Endothelial cell of umbilical vein (primary cell): ENCODE results near the gene ZC3H15. TPM values are rescaled to one million over a fixed set of nuclear protein-coding genes. Genes with fewer than 3 reads are reported as not detected.

Experiments
- BruUV-seq: library from RNA; stranded (reverse); fragments of 400-500 nt; replicated peaks from 2 replicates; lab custom pipeline; 2021; lab: Mats Ljungman, UMichigan
- CTCF ChIA-PET: fragments of 300-600, 350-600 bp; sonication (Branson Sonifier 250); formaldehyde crosslinking; loops from one replicate; lab custom pipeline; 2021; ENCODE audit warnings: antibody characterized with exemption, inconsistent platforms; lab: Charles Lee
- POLR2A ChIA-PET: fragments of 300-600, 350-600 bp; sonication (Branson Sonifier 250); formaldehyde crosslinking; loops from one replicate; lab custom pipeline; 2021; ENCODE audit warnings: antibody characterized with exemption, inconsistent platforms; lab: Charles Lee
- DNase-seq: peaks from one replicate; pipeline ENCODE4 v3.0.0-alpha.2; 2011; ENCODE audit warnings: low read depth, low spot score
- FAIRE-seq: peaks from 2 replicates; lab custom pipeline; 2011; peaks lifted over from hg19 to GRCh38; lab: Jason Lieb, UNC
- H2AFZ ChIP-seq: 2 replicates; pipeline ENCODE4 v1.6.0; 2012; ENCODE audit warnings: low read depth, low read length, control low read depth, inconsistent platforms
- H3K27ac ChIP-seq: 2 replicates; pipeline ENCODE4 v1.5.1; 2011; ENCODE audit warnings: low read depth, mild to moderate bottlenecking, control low read depth, low read length, moderate library complexity; ENCODE audit not compliant: insufficient read depth
- H3K27me3 ChIP-seq, 2 experiments: 2 replicates each; pipeline versions ENCODE4 v1.6.0 to v1.6.1; 2011; ENCODE audit warnings: low read length in 2 of 2, mixed read lengths in 1 of 2; ENCODE audit not compliant: control insufficient read depth in 2 of 2, insufficient read depth in 2 of 2
- H3K36me3 ChIP-seq, 2 experiments: 2 replicates in 1 of 2; 3 replicates in 1 of 2; pipeline ENCODE4 v1.5.1; 2011; ENCODE audit warnings: low read length in 2 of 2, mild to moderate bottlenecking in 1 of 2, moderate library complexity in 1 of 2; ENCODE audit not compliant: control insufficient read depth in 2 of 2, insufficient read depth in 2 of 2; ENCODE audit errors: extremely low read depth in 1 of 2
- H3K4me1 ChIP-seq: 3 replicates; pipeline ENCODE4 v1.5.1; 2011; ENCODE audit warnings: mild to moderate bottlenecking, low read length; ENCODE audit not compliant: control insufficient read depth, insufficient read depth; ENCODE audit errors: extremely low read depth
- H3K4me2 ChIP-seq: 2 replicates; pipeline ENCODE4 v1.6.1; 2011; ENCODE audit warnings: low read length, control low read depth, mixed read lengths; ENCODE audit not compliant: insufficient read depth
- H3K4me3 ChIP-seq, 3 experiments: fragments of 200-600 bp in 1 of 3; sonication (generic), shearing (Covaris generic) in 1 of 3; replicated peaks in 1 of 3; 2 replicates each; pipeline ENCODE4 v1.5.1; 2011 to 2016; ENCODE audit warnings: control low read depth in 3 of 3, low read length in 3 of 3, mild to moderate bottlenecking in 2 of 3, inconsistent platforms in 1 of 3, low read depth in 1 of 3, moderate library complexity in 1 of 3; ENCODE audit not compliant: insufficient read depth in 1 of 3
- H3K79me2 ChIP-seq: 2 replicates; pipeline ENCODE4 v1.6.0; 2012; ENCODE audit warnings: low read length, inconsistent platforms; ENCODE audit not compliant: control insufficient read depth, insufficient read depth
- H3K9ac ChIP-seq: replicated peaks from 2 replicates; pipeline ENCODE3; 2011; ENCODE audit warnings: low read length, control low read depth; ENCODE audit not compliant: insufficient read depth; ENCODE audit errors: extremely low read depth
- H3K9me1 ChIP-seq: replicated peaks from 3 replicates; pipeline ENCODE4 v1.6.0; 2011; ENCODE audit warnings: mild to moderate bottlenecking, low read length; ENCODE audit not compliant: control insufficient read depth, insufficient read depth; ENCODE audit errors: extremely low read depth
- H3K9me3 ChIP-seq: replicated peaks from 2 replicates; pipeline ENCODE4 v1.5.1; 2012; ENCODE audit warnings: low read length, inconsistent platforms; ENCODE audit not compliant: control insufficient read depth, insufficient read depth
- H4K20me1 ChIP-seq: replicated peaks from 2 replicates; pipeline ENCODE3; 2011; ENCODE audit warnings: mild to moderate bottlenecking, low read length; ENCODE audit not compliant: control insufficient read depth, insufficient read depth; ENCODE audit errors: extremely low read depth
- FOS ChIP-seq: IDR thresholded peaks from 2 replicates; pipeline ENCODE4 v1.6.1; 2011; ENCODE audit warnings: mild to moderate bottlenecking, low read length, moderate library complexity, borderline replicate concordance; ENCODE audit not compliant: insufficient read depth
- GATA2 ChIP-seq: IDR thresholded peaks from 2 replicates; pipeline ENCODE4 v1.7.0; 2011; ENCODE audit warnings: low read depth, mild to moderate bottlenecking, moderate library complexity, mixed read lengths, low read length; ENCODE audit not compliant: insufficient read length, insufficient read depth
- JUN ChIP-seq: IDR thresholded peaks from 2 replicates; pipeline ENCODE4 v1.6.1; 2011; ENCODE audit warnings: borderline replicate concordance, low read depth; ENCODE audit not compliant: insufficient read length, insufficient read depth
- MAX ChIP-seq: IDR thresholded peaks from 2 replicates; pipeline ENCODE4 v1.6.1; 2011; ENCODE audit not compliant: insufficient read depth, insufficient read length
- MYC ChIP-seq: IDR thresholded peaks from one replicate; pipeline ENCODE4 v1.6.1; 2011; ENCODE audit warnings: mild to moderate bottlenecking, low read depth, low read length
- POLR2A ChIP-seq: IDR thresholded peaks from 2 replicates; pipeline ENCODE4 v1.6.1; 2012; ENCODE audit warnings: low read depth, mild to moderate bottlenecking, control low read depth, low read length
- POLR2AphosphoS5 ChIP-seq: IDR thresholded peaks from 2 replicates; pipeline ENCODE4 v1.6.1; 2012; ENCODE audit warnings: low read depth, mild to moderate bottlenecking, control low read depth, low read length, moderate library complexity; ENCODE audit not compliant: insufficient read depth
- dilution Hi-C: fragments of 300-500 bp; cut with MboI; formaldehyde crosslinking; loops from one replicate; pipeline ENCODE4 v1.15.0; 2019; ENCODE audit warnings: low sequenced_read_pairs; ENCODE audit not compliant: extremely low pct_ligation_motif_present
- intact Hi-C: fragments of 100-400 bp; cut with micrococcal nuclease; formaldehyde crosslinking; loops from one replicate; pipeline ENCODE4 v1.10.0; 2022
- polyA plus RNA-seq, 4 experiments: library from polyadenylated mRNA; depleted of rRNA in 3 of 4; stranded (reverse) in 3 of 4; unstranded in 1 of 4; fragments of >200 nt; gene quantifications; 2 replicates each; pipeline versions ENCODE4 v1.2.1 to v1.2.3, GENCODE V29; 2011 to 2012; ENCODE audit warnings: missing spikeins in 1 of 4
- total RNA-seq: library from RNA; stranded (reverse); gene quantifications from 2 replicates; pipeline ENCODE4 v1.2.3, GENCODE V29; 2021
- TF ChIP-seq, protein P1 (sequence below), 2 donors: IDR thresholded peaks; 1 replicate in 1 of 2; 2 replicates in 1 of 2; pipeline ENCODE4 v1.5.1; 2011; ENCODE audit warnings: low read length in 2 of 2, mild to moderate bottlenecking in 2 of 2, moderate library complexity in 2 of 2, control low read depth in 1 of 2, inconsistent platforms in 1 of 2, low read depth in 1 of 2; ENCODE audit not compliant: insufficient read depth in 1 of 2; ENCODE audit errors: extremely low read depth in 1 of 2

ZC3H15 gene
- total and polyA plus RNA-seq, 2 donors (not counting 3 experiments of a cell fraction or from before 2014, with no cell fraction given) = 24.1 to 65.1 TPM

- intact Hi-C loops = loop anchor here (1.0 to 2.0 kb wide), 3 partner anchors 32 to 47 kb away; partner anchors contain the start of gene ITGAV
- Histone ChIP-seq H3K27me3 (no peaks in the 10 kb centered on the region), H3K4me1 (peaks cover 40% of the 10 kb centered on the region), H2AFZ (peak overlapping the region; percentile 21), H3K4me2 (peak overlapping the region; percentile 96), H3K79me2 (no peaks in the 10 kb centered on the region), H4K20me1 (no peaks in the 10 kb centered on the region), H3K27ac (peak overlapping the region; percentile 98), H3K4me3 (peak overlapping the region in 1 of 3 experiments; percentile 4), H3K9me3 (no peaks in the 10 kb centered on the region), H3K9ac (peak overlapping the region; percentile 94), H3K9me1 (no peaks in the 10 kb centered on the region), H3K36me3 (no peaks in the 10 kb centered on the region)
- TF ChIP-seq JUN (peak; percentile 36), GATA2 (no peak), MYC (no peak), POLR2AphosphoS5 (no peak), MAX (no peak), FOS (peak; percentile 38), POLR2A (no peak)
- TF ChIP-seq, protein P1, sequence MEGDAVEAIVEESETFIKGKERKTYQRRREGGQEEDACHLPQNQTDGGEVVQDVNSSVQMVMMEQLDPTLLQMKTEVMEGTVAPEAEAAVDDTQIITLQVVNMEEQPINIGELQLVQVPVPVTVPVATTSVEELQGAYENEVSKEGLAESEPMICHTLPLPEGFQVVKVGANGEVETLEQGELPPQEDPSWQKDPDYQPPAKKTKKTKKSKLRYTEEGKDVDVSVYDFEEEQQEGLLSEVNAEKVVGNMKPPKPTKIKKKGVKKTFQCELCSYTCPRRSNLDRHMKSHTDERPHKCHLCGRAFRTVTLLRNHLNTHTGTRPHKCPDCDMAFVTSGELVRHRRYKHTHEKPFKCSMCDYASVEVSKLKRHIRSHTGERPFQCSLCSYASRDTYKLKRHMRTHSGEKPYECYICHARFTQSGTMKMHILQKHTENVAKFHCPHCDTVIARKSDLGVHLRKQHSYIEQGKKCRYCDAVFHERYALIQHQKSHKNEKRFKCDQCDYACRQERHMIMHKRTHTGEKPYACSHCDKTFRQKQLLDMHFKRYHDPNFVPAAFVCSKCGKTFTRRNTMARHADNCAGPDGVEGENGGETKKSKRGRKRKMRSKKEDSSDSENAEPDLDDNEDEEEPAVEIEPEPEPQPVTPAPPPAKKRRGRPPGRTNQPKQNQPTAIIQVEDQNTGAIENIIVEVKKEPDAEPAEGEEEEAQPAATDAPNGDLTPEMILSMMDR (IDR thresholded peaks at IDR 0.05; ENCODE audit: extremely low read depth in 1 of 2, insufficient read depth in 1 of 2, low read depth in 1 of 2, low read length in 2 of 2) = no peak
- ChIA-PET POLR2A (interaction anchor here (2.0 kb wide), 1 partner anchor 46 kb away, joined by 9 read pairs; the partner anchor contains the start of gene ITGAV), CTCF (interaction anchor here (0.7 to 1.8 kb wide), 6 partner anchors 10 to 46 kb away, joined by 3 to 9 read pairs (median 6); partner anchors contain the start of gene ITGAV)
- TSS peak; percentile 98 for BruUV-seq
- dilution Hi-C loops = no loop called here
- DNase-seq (peak; percentile 87), FAIRE-seq (no peak)
These were observed 57.6 kb downstream of the ZC3H15 start for GRCh38 chr2:186543561-186544131.
